ENCODE measurements around the gene C3orf62. TPM values are rescaled to one million over a fixed set of nuclear protein-coding genes. Genes with fewer than 3 reads are reported as not detected.
"Not testable (repeated sequence)": the region's sequence is repeated elsewhere in the genome, so short reads cannot be mapped to it uniquely, and the experiment has no call there.

Gene C3orf62
- total RNA-seq, 2 donors from 2014 or later: 5.4 to 15.0 TPM

- DNase-seq (ENCODE audit: low spot score): no peak
- H3K4me1 ChIP-seq (ENCODE audit: control insufficient read depth in 1 of 2, low read depth in 2 of 2): no peaks in the 10 kb centered on the region
- peaks cover 13% of the 10 kb centered on the region for H3K9me3 ChIP-seq
- H3K27ac ChIP-seq: no peak overlapping the region
- ATAC-seq (ENCODE audit: insufficient number of reproducible peaks, low FRiP score, low read depth): no peak
- H3K4me3 ChIP-seq: no peak overlapping the region
- H3K27me3 ChIP-seq (replicated peaks; ENCODE audit: insufficient read depth): no peaks in the 10 kb centered on the region
- TF ChIP-seq, protein P1, sequence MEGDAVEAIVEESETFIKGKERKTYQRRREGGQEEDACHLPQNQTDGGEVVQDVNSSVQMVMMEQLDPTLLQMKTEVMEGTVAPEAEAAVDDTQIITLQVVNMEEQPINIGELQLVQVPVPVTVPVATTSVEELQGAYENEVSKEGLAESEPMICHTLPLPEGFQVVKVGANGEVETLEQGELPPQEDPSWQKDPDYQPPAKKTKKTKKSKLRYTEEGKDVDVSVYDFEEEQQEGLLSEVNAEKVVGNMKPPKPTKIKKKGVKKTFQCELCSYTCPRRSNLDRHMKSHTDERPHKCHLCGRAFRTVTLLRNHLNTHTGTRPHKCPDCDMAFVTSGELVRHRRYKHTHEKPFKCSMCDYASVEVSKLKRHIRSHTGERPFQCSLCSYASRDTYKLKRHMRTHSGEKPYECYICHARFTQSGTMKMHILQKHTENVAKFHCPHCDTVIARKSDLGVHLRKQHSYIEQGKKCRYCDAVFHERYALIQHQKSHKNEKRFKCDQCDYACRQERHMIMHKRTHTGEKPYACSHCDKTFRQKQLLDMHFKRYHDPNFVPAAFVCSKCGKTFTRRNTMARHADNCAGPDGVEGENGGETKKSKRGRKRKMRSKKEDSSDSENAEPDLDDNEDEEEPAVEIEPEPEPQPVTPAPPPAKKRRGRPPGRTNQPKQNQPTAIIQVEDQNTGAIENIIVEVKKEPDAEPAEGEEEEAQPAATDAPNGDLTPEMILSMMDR (IDR thresholded peaks at IDR 0.05): no peak
- no peaks in the 10 kb centered on the region for H3K36me3 ChIP-seq
These were observed 39.7 kb downstream of the C3orf62 start for GRCh38 chr3:49237344-49237743.

- no peak overlapping the region for H3K27ac ChIP-seq
- H3K4me3 ChIP-seq: no peak overlapping the region
- no peaks in the 10 kb centered on the region for H3K36me3 ChIP-seq
- TF ChIP-seq, protein P1 (IDR thresholded peaks at IDR 0.05): no peak
- H3K4me1 ChIP-seq (ENCODE audit: control insufficient read depth in 1 of 2, low read depth in 2 of 2): no peaks in the 10 kb centered on the region
- H3K27me3 ChIP-seq (replicated peaks; ENCODE audit: insufficient read depth): no peaks in the 10 kb centered on the region
- peaks cover 13% of the 10 kb centered on the region for H3K9me3 ChIP-seq
- DNase-seq (ENCODE audit: low spot score) (no peak), ATAC-seq (ENCODE audit: insufficient number of reproducible peaks, low FRiP score, low read depth) (no peak)
These were observed 40.8 kb downstream of the C3orf62 start for GRCh38 chr3:49236226-49236625.

DNA sequence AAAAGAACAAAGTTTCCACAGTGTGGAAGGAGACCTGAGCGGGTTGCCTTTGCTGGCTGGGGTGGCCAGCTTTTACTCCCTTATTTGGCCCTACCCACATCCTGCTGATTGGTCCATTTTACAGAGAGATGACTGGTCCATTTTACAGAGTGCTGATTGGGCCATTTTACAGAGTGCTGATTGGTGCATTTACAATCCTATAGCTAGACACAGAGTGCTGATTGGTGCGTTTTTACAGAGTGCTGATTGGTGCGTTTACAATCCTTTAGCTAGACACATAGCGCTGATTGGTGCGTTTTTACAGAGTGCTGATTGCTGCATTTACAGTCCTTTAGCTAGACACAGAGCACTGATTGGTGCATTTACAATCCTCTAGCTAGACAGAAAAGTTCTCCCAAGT is 48.2 kb downstream of the C3orf62 start:
- not testable (repeated sequence) for H3K36me3 ChIP-seq; DNase-seq (ENCODE audit: low spot score); H3K27ac ChIP-seq; ATAC-seq (ENCODE audit: insufficient number of reproducible peaks, low FRiP score, low read depth); H3K4me3 ChIP-seq; H3K27me3 ChIP-seq (replicated peaks; ENCODE audit: insufficient read depth); H3K4me1 ChIP-seq (ENCODE audit: control insufficient read depth in 1 of 2, low read depth in 2 of 2)
- peaks cover 42% of the 10 kb centered on the region for H3K9me3 ChIP-seq

- TF ChIP-seq, protein P1 (IDR thresholded peaks at IDR 0.05): no peak
- Histone ChIP-seq H3K9me3 (peaks cover 4% of the 10 kb centered on the region), H3K27ac (no peak overlapping the region), H3K27me3 (replicated peaks; ENCODE audit: insufficient read depth) (no peaks in the 10 kb centered on the region), H3K36me3 (no peaks in the 10 kb centered on the region), H3K4me1 (ENCODE audit: control insufficient read depth in 1 of 2, low read depth in 2 of 2) (peaks cover 6 to 15% of the 10 kb centered on the region in 2 donors), H3K4me3 (no peak overlapping the region)
- ATAC-seq (ENCODE audit: insufficient number of reproducible peaks, low FRiP score, low read depth) (no peak), DNase-seq (ENCODE audit: low spot score) (no peak)
These were observed 55.0 kb downstream of the C3orf62 start for GRCh38 chr3:49222002-49222401.

DNA sequence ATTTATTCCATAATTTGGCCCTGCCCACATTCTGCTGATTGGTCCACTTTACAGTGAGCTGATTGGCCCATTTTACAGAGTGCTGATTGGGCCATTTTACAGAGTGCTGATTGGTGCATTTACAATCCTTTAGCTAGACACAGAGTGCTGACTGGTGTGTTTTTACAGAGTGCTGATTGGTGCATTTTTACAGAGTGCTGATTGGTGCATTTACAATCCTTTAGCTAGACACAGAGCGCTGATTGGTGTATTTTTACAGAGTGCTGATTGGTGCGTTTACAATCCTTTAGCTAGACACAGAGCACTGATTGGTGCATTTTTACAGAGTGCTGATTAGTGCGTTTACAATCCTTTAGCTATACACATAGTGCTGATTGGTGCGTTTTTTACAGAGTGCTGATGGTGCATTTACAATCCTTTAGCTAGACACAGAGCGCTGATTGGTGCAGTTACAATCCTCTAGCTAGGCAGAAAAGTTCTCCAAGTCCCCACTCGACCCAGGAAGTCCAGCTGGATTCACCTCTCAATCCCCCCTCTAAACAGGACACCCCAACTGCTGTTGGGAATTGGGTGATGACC is 56.0 kb downstream of the C3orf62 start:
- not testable (repeated sequence) for DNase-seq (ENCODE audit: low spot score); H3K9me3 ChIP-seq; H3K27me3 ChIP-seq (replicated peaks; ENCODE audit: insufficient read depth); H3K4me3 ChIP-seq; H3K27ac ChIP-seq; H3K36me3 ChIP-seq; ATAC-seq (ENCODE audit: insufficient number of reproducible peaks, low FRiP score, low read depth)
- peaks cover 6 to 15% of the 10 kb centered on the region in 2 donors for H3K4me1 ChIP-seq (ENCODE audit: control insufficient read depth in 1 of 2, low read depth in 2 of 2)

DNA sequence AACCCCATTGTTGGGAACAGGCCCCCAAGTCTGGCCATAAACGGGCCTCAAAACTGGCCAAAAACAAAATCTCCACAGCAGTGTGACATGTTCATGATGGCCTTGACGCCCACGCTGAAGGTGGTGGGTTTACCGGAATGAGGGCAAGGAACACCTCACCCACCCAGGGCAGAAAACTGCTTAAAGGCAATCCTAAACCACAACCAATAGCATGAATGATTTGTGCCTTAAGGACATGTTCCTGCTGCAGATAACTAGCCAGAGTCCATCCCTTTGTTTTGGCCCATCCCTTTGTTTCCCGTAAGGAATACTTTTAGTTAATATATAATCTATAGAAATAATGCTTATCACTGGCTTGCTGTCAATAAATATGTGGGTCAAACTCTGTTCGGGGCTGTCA is 57.9 kb downstream of the C3orf62 start:
- no peak overlapping the region for H3K4me3 ChIP-seq
- no peaks in the 10 kb centered on the region for H3K36me3 ChIP-seq
- H3K27me3 ChIP-seq (replicated peaks; ENCODE audit: insufficient read depth): no peaks in the 10 kb centered on the region
- TF ChIP-seq, protein P1 (IDR thresholded peaks at IDR 0.05): no peak
- H3K27ac ChIP-seq: peak overlapping the region; percentile 41 to 49
- H3K4me1 ChIP-seq (ENCODE audit: control insufficient read depth in 1 of 2, low read depth in 2 of 2): peaks cover 6 to 15% of the 10 kb centered on the region in 2 donors
- no peak for DNase-seq (ENCODE audit: low spot score)
- ATAC-seq (ENCODE audit: insufficient number of reproducible peaks, low FRiP score, low read depth): no peak
- peaks cover 4% of the 10 kb centered on the region for H3K9me3 ChIP-seq

Other genes starting within 250 kb of the C3orf62 start
- gene IMPDH2, start 247.8 kb downstream of the C3orf62 start, total RNA-seq: 10 to 100 TPM; 56.0 to 96.2 TPM
- 100 to 1,000 TPM in 1 of 2 donors, 10 to 100 TPM in 1; 83.7 to 110 TPM for gene QRICH1, start 183.2 kb downstream of the C3orf62 start, total RNA-seq
- 100 to 1,000 TPM; 143 to 179 TPM for gene QARS1, start 172.5 kb downstream of the C3orf62 start, total RNA-seq
- gene USP19, start 156.4 kb downstream of the C3orf62 start, total RNA-seq: 10 to 100 TPM; 56.3 to 62.5 TPM
- 100 to 1,000 TPM; 764 to 806 TPM for gene LAMB2, start 144.2 kb downstream of the C3orf62 start, total RNA-seq
- 10 to 100 TPM; 28.8 to 28.9 TPM for gene CCDC71, start 110.9 kb downstream of the C3orf62 start, total RNA-seq
- 10 to 100 TPM; 22.4 to 29.8 TPM for gene KLHDC8B, start 105.6 kb downstream of the C3orf62 start, total RNA-seq
- gene USP4, start 62.8 kb upstream of the C3orf62 start, total RNA-seq: 10 to 100 TPM; 41.2 to 74.1 TPM
- 100 to 1,000 TPM; 187 to 319 TPM for gene GPX1, start 81.1 kb upstream of the C3orf62 start, total RNA-seq
- gene RHOA, start 134.7 kb upstream of the C3orf62 start, total RNA-seq: 100 to 1,000 TPM; 524 to 630 TPM
- gene TCTA, start 135.2 kb upstream of the C3orf62 start, total RNA-seq: 10 to 100 TPM; 25.7 to 32.4 TPM
- 1 to 10 TPM; 7.0 to 7.2 TPM for gene AMT, start 145.2 kb upstream of the C3orf62 start, total RNA-seq
- gene NICN1, start 152.1 kb upstream of the C3orf62 start, total RNA-seq: 10 to 100 TPM in 1 of 2 donors, 1 to 10 TPM in 1; 9.8 to 13.5 TPM
- 100 to 1,000 TPM in 1 of 2 donors, 10 to 100 TPM in 1; 71.9 to 171 TPM for gene DAG1, start 193.0 kb upstream of the C3orf62 start, total RNA-seq

Measured in thoracic aorta (tissue), 2 donors.